HG03196 (cell line): ENCODE measurements around the gene LAMP1.
"Not testable (repeated sequence)": the region's sequence is repeated elsewhere in the genome, so short reads cannot be mapped to it uniquely, and the experiment has no call there.

ENCODE experiments used
- ATAC-seq: cut with Tn5 transposase; IDR thresholded peaks from one replicate; pipeline ENCODE4 v1.9.1; 2021; ENCODE audit not compliant: unreplicated experiment

The LAMP1 gene

DNA sequence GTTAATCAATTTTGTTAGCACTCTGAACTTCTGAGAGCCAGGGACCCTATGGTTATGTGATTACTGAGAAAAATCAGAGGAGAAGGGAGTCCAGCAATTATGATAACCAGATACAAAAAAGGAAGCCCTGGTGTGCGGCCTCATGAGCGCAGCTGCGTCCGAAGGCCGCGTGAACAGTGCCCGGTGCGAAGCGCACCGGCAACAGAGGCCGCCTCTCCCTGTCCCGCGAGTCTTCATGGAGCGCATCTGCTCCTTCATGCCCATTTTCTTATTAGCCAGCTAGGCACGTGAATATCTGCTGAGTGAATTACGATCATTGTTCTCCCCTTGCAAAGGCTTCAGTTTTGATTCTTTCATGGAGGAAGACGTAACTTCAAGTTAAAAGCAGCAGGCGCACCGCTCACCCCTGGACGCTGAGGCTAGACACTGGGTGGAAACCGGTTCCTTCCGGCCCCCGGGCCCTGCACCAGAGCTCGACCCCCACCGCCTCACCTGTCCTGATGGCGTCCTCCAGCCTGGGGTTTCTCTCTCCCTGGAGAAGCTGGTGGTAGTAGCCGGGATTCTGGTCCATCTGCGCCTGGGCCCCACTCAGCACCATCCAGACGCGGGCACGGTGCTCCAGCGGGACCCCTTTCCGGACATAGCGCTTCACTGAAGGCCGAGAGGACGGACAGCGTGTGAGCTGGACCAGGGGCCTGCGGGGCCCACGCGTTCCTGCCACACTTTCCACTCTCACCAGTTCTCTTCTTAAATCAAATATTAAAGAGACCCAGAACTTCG, 58.0 kb downstream of the LAMP1 start:
- no peak for ATAC-seq

DNA sequence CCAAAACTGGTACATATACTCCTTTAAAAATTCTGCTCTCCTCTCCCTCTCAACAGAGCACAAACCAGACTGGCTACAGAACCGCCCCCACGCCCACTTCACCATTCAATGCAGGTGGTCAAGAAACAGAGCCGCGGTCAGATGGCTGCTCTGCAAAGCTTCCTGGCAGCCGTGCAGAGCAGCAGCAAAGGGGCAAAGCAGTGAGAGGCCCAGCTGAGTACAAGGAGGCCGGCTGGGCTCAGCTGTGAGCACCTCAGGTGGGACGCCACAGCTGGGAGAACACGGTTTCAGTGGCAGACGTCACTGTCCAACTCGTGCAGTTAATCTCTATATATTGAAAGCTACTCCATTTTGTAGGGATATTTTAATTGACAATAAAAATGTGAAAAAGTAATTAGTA, 58.6 kb downstream of the LAMP1 start:
- no peak for ATAC-seq

DNA sequence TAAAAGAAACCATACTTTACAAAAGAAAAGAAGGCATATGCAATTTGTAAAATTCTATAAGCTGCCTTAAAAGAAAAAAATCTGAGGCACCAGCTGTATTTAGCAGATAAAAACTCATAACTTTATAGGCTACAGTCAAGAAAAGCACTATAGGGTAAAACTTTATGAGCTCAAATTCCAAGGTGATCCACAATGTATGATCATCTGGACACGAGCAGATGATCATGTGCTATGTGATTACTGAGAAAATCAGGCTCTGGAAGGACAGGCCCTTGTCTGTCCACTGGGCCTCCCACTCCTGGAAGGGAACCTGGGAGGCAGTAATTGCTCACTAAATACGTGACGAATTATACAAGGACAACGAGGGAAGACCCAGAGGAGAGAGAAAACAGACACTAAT, 59.6 kb downstream of the LAMP1 start:
- ATAC-seq: no peak

DNA sequence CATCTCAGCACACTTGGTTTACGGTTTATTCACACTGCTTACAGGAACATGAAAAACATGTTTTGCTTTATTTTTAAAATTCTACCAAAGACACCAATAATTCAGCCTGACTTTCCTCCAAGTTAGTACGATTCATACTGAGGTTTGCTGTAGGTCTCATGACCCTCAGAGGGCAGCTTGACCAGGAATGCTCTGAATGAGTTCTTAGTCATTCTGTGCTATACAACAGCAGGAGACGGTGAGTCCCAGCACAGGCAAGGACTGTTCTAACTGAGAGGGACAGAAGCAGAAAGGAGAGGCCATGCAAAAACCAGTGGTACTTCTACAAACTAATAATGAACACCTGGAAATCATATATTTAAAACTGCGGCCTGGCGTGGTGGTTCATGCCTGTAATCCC, 60.5 kb downstream of the LAMP1 start:
- no peak for ATAC-seq

DNA sequence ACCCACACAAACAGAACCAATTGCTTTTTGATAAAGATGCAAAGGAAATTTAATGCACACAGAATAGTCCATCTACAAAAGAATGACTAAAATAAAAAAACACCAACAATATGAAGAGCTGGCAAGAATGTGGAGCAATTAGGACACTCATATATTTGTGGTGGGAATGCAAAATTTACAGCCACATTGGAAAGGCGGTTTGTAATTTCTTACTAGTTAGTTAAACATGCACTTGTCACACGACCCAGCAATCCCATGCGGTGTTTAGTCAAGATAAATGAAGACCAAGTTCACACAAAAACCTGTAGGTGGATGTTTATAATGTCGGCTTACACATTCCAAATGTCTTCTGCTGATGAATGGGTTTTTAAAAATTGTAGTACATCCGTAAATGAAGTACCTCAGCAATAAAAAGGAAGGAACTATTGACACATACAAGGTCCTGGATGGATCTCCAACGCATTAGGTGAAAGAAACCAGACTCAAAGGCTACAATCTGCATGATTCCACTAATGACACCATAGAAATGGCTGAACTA, 61.7 kb downstream of the LAMP1 start:
- no peak for ATAC-seq

DNA sequence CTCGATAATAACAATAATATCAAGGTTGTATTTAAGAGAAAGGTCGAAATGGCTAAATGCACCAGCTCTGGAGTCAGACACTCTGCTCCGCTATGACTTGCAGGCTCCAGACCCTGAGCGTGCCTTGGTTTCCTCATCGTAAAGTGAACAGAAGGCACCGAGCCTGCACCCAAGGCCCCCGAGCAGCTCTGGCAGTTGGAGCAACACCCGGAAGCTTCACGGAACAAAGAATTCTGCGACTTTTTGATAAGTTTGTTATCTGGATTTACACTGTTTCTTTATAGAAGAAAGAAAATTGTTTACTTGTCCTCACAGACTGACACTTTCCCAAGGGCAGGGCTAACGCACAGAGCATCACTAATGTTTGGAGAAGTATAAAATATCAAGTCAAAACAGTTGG, 62.5 kb downstream of the LAMP1 start:
- no peak for ATAC-seq

DNA sequence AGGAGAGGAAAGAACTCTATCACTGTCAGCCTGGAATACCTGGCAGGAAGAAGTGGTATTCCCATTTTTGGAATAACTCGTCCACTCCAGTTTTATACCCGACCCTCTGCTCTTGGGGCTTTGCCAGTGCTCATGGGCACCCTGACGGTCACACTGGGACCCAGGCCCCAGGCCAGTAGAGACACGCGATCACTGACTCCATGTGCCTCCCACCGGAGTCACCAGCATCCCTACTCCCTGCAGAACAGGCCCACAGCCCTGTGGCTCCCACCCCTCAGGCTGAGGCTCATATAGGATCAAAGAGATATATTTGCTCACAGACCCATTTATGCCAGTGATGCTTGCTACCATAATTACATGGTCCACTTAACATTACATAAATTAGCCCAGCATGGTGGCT, 63.4 kb downstream of the LAMP1 start:
- no peak for ATAC-seq

DNA sequence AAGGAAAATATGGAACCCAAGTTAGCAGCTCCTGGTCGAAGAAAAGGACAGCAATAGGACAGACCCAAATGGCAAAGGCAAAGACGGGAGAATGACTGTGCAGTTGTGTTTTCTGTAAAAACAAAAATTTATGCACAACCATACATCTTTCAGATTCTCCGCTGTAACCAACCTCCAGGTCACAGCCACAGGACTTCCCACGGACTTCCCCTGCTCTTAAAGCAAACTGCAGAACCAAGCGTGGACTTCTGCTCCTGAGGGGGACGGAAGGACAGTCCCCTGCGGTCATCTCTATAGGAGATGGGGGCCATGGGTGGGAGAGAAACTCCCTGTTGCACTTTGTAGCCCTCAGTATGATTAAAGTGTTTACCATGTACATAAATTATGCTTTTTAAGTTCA, 64.4 kb downstream of the LAMP1 start:
- no peak for ATAC-seq

DNA sequence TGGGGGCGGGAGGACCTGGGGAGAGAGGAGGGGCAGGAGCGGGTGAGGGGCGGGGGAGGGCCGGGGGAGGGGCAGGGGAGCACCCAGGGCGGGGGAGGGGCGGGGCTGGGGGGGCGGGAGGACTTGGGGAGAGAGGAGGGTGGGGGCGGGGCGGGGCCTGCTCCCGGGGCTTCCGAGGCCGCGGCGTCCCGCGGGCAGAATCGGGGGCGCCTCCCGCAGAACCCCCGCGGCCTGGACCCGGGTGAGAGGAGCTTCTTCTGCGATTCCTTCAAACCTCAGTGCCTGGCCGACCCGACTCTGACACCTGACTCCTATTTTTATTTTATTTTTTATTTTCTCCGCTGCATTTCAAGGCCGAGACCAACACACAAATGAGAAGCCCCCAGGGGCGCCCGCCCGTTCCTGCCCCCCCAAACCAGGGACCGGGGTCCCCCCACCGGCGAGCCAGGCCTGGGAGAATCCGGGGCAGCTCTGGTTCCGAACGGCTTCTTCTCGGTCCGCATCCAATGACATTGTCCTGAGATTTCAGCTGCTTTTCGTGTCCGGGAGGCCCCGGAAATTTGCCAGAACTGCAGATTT, 67.4 kb downstream of the LAMP1 start:
- ATAC-seq: no peak

DNA sequence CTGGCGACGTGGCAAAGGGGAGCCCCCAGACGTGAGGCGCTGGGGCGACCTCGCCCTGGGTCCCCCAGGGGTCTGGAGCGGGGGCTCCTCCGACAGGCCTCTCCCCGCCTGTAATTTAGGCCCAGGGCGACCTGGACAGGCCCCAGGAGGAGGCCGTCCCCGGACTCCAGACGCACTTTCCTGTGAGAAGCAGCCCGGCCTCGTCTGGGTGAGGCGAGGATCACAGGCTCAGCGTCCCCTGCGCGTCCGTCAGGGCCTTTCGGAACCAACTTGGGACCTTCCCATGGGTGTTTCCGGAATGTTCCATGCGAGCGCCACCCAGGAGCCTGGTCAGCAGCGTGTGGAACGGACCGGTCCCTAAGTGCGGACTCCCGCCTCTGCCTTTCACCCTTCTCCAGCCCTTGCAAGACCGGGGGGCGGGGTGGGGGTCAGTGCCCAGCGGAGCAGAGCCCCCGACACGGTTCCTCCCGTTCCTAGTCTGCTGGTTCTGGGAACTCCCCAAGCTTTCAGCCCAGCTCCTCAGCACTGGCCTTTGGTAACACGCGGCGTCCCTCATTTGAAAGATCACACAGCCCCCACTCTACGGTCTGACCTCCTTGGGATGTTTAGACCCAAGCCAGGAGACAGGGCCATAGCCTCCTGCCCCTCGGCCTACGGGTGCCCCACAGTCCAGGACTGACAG, 68.0 kb downstream of the LAMP1 start:
- no peak for ATAC-seq

DNA sequence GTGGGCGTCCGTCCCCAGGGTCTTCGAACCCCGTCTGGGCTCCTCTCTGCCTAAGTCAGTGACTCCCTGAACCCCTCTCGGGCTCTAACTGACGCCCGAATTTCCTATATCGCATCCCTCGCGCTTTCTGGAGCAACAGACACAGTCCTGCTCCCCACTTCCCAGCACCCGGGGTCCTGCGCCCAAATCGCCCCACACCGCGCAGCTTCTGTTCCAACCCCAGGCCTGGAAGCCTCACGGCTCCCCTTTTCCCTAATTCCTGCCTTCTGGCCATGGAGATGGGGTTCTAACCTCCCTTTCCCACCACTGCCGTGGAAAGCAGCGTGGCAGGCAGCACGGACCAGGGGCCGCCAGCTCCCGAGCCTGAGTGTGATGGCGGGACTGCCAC, 68.5 kb downstream of the LAMP1 start:
- ATAC-seq: no peak

DNA sequence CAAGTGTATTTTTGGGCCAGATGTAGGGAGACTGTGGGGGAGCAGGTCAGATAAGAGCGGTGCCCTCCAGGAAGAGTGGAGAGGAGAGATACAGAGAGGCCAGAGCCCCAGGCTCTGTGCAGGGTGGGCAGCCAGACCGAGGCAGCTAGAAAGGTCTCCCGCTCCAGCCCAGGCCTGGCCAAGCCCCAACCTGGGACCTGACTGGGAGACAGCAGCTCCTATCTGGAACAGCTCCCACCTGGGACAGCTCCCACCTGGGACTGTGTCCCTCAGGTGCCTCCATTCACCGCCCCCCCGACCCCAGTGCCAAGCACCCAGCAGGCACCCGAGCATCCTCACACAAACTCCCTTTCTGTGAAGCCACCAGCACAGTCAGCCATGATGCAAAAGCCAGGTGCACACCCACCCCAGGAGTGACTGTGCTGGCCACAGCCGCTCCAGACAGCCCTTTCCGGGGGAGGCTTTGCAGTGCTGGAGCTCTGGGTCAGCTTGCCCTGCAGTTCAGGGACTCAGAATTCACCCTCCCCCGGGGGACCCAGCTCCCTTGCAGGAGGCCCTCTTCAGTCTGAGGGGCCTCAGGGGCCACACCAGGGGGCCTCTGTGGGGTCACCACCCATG, 69.0 kb downstream of the LAMP1 start:
- ATAC-seq: no peak

DNA sequence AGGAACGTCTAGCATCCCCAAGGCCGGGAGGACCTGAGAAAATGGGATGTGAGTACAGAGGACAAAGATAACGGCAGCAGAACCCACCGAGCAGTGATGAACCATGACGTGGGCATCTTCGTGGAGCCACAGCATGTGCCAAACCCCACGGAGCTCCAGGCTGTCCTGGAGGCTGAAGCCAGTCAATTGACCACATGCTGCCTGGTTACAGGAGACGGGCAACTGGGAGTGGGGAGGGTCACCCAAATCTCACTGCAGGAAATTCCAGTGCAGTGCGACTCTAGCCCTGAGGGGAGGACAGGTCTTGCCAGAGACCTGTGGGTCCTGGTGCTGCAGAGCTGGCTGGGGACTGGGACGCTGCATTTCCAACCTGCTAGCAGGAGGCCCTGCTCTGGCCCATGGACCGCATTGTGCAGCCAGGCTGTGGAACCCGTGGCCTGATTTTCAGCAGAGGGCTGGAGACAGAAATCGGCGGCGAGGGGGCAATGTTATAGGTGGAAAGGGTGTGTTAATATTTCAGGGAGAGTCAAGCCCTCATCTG, 70.1 kb downstream of the LAMP1 start:
- ATAC-seq: no peak

DNA sequence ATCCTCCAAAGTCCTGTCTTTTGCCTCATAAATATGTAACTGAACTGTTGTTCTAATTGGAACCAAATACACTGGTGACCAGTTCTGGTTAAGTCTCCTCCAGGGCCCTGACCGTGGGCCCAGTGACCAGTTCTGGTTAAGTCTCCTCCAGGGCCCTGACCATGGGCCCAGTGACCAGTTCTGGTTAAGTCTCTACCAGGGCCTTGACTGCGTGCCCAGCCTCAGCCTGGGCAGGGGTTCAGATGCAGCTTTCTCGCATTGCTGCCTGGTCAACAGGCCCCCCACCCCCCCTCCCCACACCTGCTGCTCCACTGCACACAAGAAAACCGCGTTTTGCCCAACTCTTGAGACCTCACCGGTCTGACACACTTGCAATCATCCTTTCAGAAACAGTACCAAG, 70.7 kb downstream of the LAMP1 start:
- no peak for ATAC-seq

DNA sequence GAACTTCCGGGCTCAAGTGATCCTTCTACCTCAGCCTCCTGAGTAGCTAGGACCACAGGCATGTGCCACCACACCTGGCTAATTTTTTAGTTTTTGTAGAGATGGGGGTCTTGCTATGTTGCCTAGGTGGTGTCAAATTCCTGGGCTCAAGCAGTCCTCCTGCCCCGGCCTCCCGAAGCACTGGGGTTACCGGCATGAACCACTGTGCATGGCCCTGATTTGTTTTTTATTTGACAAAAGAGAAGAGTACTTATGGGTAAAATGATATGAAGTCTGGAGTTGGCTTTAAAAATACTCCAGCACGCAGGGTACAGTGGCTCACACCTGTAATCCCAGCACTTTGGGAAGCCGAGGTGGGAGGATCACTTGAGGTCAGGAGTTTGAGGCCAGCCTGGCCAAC, 71.3 kb downstream of the LAMP1 start:
- ATAC-seq: not testable (repeated sequence)

DNA sequence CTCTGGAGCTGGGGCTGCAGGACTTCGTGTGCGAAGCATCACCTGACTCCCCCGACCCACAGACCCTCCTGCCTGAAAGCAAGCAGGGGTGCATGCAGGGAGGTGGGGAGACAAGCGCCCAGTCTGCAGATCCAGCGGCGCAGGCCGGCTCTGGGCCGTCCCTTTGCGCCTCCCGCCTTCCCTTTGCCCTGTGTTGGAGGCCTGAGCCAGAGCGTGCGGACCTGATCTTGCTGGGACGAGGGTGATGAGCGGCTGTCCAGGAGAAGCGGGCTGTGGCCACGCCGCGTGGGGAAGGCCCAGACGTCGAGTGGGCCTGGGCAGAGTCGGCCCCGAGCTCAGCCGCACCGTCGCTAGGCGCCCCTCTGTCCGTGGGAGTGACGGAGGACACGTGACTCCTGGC, 72.2 kb downstream of the LAMP1 start:
- no peak for ATAC-seq

DNA sequence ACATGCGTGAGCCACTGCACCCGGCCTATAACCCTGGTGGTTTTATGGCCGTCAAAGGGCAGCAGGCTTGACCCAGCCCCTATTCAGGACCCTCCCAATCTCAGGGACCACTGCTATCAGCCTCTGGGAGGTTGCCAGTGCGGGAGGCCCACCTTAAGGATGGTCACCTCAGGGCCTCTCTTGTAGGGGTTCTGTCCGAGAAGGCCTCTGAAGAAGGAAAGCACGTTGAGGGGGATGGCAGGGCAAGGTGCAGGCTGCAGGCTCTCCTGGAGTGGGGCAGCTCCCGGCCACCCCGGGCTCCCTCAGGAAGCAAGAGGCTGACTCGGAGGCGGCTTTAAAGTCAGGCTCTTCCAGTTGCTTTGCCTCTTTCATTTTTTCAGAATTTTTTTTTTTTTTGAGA, 72.8 kb downstream of the LAMP1 start:
- ATAC-seq: no peak

DNA sequence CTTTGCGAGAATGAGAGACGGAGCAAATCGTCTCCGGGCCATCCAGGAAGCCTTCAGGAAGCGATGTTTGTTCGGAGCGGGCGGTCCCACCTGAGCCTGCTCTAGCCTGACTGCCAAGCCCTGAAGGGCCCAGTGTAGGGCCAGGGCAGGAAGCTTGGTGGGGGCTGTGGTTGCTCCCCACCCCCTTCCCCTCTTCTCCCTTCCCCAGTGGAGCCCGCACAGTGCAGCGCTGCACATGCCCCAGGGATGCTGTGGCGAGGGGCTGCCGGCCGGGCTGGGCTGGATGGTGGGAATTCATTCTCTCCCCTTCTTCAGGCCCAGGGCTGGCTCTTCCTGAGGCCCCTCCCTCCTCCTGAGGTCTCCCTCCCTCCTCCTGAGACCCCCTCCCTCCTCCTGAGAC, 74.0 kb downstream of the LAMP1 start:
- no peak for ATAC-seq

DNA sequence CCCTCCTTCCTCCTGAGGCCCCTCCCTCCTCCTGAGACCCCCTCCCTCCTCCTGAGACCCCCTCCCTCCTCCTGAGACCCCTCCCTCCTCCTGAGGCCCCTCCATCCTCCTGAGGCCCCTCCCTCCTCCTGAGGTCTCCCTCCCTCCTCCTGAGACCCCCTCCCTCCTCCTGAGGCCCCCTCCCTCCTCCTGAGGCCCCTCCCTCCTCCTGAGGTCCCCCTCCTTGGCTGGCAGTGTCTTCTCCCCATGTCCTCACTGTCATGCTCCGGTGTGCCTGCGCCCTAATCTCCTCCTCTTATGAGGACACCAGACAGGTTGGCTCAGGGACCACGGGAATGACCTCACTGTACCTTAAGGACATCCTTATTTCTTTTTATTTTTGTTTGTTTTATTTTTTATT, 74.7 kb downstream of the LAMP1 start:
- ATAC-seq: not testable (repeated sequence)
